NOMO-1 (cell line): ENCODE data around the gene NOL3.

Source experiments
- DNase-seq, 2 experiments: peaks; one replicate each; lab custom pipeline; 2025; ENCODE audit not compliant: unreplicated experiment in 2 of 2; lab: John Stamatoyannopoulos, UW

NOL3 gene

DNA sequence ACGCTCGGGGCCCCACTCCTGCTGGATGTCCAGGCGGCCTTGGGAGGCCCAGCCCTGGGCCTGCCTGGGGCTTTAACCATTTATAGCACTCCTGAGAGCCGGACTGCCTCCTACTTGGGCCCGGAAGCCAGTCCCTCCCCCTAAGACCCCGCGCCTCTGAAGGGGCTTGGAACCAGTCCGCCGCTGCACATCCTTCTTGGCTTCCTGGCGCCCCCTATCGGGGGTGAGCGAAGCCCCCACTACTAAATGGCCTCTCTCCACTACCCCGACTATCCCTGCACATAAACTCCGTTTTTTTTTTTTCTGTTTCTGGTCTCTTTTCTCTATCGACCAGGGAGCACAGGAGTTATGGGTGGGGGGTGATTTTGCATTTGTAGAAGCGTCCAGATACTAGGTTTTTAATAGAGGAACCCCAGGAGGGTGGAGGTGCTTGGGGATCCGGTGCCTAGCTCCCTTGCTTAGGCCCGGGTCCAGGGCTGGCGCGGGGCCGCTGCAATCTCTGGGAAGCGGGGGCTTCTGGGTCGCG lies 633 bp upstream of the NOL3 start:
- DNase-seq = no peak

DNA sequence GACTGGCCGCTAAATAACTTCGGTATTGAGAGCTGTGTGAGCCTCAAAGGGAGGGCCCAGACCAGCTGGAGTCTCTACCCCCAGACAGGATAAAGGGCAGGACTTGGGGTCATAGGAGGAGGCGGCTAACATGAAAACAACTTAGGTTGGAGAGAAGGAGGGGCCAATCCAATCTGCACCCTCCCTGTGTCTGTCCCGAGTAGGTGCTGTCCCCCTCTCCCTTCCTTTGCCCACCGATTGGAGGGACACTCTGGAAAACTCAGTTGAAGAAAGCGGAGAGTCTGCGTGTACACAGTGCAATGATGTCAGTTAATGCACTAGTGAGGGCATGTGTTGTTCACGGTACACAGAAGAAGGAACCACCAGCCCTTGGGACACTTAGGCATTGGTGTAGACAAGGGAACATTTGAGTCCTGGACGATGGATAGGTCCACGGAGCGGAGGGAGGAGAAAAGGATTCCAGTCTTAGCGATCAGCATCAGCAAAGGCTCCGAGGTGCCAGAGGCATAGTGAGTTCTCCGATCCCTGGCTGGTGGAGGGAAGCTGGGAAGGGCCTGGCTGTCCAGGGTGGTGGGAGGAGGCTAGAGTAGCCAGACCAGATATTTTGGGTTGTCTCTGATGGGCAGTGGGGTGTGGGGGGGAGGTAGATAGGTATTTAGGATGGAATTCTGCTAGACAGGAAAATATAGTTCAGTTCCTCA lies 761 bp downstream of the NOL3 start:
- no peak for DNase-seq

DNA sequence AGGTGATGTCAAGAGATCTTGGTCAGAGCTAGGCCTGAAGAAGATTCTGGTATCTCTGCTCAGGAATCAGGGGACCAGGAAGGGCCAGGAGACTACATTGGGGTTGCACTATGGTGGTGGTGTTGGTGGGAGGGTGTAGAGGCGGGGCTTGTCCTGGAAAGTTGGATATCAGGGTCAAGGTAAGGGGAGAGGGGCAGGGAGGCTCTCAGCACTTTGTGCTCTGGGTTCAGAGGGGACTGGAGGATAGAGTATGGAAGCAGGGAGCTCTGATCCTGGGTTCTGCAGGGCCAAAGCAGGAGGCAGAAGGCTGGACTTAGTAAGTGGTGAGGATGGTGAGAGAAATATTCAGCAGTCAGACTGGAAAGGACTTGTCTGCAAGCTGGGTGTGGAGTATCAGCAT lies 3.0 kb downstream of the NOL3 start:
- DNase-seq = no peak

DNA sequence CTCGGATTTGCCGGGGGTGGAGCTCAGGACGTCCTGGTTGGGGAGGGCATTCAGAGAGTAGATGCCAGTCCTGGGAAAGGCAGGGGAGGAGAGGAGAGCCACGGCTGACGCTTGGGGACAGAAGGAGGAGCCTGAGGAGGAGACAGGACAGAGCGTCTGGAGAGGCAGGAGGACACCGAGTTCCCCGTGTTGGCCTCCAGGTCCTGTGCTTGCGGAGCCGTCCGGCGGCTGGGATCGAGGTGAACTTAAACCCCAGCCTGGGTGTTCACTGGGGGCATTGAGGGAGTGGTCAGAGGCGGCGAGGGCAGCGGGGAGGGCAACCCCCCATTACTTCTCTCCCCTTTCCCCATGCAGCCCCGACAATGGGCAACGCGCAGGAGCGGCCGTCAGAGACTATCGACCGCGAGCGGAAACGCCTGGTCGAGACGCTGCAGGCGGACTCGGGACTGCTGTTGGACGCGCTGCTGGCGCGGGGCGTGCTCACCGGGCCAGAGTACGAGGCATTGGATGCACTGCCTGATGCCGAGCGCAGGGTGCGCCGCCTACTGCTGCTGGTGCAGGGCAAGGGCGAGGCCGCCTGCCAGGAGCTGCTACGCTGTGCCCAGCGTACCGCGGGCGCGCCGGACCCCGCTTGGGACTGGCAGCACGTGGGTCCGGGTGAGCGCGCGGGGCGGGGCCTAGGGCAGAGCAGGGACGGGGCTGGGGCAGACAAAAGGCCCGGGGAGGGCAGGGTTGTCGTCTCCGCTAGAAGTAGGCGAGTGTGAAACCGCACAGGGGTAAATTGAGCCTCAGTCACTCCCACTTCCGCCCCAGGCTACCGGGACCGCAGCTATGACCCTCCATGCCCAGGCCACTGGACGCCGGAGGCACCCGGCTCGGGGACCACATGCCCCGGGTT lies 3.7 kb downstream of the NOL3 start:
- peak; percentile 62 to 79 for DNase-seq

DNA sequence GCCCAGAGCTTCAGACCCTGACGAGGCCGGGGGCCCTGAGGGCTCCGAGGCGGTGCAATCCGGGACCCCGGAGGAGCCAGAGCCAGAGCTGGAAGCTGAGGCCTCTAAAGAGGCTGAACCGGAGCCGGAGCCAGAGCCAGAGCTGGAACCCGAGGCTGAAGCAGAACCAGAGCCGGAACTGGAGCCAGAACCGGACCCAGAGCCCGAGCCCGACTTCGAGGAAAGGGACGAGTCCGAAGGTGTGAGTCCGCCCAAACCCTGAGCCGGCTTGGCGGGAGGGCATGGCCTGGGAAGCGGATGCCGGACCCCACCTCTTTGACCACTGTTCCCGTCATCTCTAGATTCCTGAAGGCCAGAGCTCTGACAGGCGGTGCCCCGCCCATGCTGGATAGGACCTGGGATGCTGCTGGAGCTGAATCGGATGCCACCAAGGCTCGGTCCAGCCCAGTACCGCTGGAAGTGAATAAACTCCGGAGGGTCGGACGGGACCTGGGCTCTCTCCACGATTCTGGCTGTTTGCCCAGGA lies 4.4 kb downstream of the NOL3 start:
- no peak for DNase-seq

DNA sequence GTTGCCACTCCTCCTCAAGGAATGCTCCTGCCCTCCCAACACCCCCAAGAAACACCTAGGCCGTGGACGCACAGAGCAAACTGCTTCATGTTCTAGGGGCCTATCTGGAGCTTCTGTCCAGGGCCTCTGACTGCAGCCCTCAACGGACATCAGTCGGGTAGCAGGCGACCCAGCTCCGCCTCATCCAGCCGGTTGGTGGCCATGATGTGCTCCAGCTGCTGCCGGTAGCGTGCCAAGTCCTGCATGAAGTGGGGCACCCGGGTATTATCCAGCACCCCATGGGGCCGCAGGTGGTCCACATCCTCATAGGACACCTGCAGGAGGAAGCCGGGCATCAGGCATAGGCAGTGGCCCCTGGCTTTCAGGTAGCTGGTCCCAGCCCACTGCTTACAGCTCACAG lies 6.3 kb downstream of the NOL3 start:
- no peak for DNase-seq

DNA sequence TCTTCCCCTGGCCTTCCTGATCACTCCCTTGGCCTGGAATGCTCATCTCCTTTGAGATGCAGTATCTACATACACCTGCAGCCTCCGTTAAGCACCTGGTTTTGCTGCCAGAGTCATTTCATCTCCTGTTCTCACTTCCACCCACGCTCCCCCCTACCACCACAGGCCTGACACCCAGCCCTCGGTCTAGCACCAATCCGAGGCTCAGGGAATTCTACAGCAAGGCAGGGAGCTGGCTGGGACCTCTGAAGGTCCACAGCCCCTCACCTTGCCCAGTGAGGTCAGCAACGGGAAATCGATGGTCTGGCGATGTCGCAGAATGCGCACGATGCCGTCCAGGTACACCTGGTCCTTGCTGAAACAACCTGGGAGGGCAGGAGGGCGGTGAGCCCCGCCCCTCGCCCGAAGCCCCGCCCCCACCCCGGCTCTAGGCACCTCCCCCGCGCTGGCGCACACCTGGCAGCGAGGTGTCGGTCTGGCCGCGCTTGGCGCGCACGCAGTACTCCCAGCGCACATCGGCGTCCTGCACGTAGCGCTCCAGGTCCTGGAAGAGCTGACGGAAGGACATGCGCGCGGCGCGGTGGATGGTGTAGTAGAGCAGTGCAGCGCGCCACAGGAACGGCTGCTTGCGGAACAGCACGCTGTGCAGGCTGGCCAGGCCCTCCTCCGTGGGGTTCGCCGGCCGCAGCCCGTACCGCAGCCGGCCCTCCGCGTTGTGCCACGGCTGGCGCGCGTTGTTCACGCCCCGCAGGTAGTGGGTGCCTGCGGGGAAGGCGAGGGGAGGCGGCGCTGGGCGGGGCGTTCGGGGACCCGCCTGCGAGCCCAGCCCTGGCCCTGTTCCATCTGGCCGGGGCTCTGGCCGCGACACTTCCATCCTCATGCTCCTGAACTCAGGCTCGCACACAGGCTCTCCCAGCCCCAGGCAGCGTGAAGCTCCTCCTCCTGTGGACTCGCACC lies 7.7 kb downstream of the NOL3 start:
- no peak for DNase-seq

DNA sequence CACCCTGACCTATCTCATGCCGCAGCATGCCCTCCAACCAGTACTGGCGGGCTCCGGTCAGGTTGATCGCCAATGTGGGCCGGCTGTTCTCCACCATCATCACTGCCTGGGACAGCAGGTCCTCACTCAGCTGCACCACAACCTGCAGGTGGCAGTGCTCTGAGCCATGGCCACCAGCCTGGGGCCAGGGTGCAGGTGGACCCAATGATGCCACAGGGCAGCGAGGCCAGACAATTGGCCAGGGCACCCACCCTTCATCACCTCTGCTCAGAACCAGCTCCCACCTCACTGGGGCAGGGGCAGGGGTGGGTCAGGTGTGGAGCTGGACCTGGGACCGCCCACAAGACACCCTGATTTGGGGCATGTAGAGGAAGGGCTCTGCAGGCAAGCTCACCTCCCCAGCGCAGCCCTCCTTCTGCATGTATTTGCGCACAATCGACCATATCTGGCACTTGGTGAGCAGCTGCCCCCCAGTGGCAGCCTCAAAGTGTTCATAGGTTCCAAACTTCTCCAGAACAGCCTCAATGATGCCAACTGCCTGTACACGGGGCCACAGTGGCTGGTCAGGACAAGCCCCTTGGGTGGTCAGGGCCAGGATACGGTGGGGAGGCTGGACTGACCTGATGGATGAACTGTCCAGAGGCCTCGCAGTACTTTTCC lies 9.2 kb downstream of the NOL3 start:
- no peak for DNase-seq

DNA sequence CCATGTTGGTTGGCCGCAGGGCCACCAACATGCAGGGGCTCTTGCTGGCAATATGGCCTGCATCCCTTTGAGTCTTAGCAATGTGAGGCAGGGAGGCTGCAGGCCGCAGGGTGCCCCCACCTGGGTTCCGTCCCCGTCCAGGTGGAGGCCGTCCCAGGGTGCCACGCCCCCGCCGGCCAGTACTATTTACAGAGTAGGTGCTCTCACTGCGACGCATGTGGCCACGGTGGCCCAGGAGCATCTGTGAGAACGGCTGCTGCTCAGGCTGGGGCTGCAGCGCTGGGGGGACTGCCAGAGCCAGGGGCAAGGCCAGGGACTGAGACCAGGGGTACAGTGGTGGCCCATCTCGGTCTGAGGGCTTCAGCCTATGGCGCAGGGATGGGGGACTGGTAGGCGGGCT lies 9.8 kb downstream of the NOL3 start:
- no peak for DNase-seq

DNA sequence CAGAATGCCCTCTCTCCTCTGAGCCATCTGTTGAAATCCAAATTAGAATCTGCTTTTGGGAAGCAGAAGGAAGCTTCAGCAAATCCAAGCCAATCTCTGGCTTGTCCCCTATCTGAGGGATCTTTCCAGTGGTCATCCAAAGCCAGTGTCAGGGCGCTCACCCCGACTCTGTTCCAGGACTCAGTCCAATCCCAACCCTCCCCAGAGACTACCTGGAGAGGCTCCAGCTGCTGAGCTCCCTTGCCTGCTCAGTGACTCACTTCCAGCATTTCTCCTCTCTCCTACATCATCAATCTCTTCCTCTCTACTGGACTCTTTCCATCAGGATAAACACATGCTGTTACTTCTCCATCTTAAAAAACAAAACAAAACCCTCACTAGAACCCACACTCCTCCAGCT lies 11.0 kb downstream of the NOL3 start:
- no peak for DNase-seq

DNA sequence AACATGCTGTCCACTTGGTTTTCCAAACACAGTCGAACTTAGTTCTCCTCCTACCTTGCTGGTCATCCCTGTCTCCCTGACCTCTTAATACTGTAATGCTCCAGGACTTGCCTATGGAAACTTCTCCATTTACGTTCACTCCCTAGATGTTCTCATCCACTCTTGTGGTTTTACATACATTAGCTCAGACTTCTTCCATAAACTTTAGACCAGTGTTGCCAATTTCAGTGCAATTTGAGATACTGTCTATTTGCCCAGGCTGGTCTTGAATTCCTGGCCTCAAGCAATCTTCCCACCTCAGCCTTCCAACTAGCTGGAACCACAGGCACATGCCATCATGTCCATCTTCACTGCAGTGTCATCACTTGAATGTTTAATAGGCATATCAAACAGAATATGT lies 11.9 kb downstream of the NOL3 start:
- DNase-seq = no peak

DNA sequence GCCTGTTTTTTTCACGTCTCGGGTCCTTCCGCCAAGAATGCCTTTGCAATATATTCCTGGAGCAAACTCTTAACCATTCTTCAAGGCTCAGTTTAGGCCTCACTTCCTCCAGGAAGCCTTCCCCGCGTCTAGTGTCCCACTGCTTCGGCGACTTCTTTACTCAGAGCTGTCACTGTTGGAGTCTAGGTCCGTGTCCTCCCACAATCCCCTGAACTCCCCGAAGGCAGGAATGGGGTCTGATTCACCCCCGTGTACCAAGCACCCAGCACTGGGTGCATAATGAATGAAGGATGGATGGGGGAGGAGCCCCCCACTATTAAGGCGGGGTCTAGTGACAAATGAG lies 12.9 kb downstream of the NOL3 start:
- no peak for DNase-seq

DNA sequence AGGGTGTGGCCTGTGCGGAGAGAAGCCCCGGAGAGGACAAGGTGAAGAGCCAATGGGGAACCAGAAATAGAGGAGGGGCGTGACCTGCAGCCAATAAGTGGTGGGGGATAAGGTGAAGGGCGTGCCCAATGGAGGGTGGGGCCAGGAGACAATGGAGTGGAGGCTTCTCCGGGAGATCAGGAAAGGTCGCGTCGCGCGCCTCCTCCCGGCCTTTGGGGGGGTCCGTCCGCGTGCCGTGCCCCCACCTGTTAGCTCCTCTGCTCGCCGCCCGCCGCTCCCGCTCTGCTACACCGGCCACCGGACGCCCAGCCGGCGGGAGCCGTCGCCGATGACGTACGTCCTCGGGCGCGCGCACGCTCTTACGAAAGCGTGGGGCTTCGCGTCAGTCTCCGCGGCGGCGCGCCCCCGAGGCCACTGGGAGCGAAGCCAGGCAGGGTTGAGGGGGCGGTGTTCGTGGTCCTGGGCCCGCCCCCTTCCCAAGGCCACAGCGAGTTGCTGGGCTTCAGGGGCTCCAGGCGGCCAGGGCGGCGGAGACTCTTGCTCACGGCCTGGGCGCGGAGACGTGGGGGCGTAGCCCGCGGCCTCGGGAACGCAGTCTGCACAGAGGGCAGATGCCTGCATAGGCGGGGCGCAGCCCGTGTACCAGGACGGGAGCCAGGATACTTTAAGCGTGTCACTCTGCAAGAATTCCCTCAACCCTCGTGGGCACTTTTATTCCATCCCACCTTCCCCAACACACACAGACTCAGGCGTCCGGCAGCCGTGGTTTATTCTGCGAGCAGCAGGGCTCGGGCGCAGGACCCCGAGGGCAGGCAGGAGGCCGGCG lies 13.5 kb downstream of the NOL3 start, which contains the start of gene MATCAP1:
Gene MATCAP1 (minus strand): TSS at position 337 of the 826 bp plus-strand sequence. CDS start 3,353 bp downstream, outside the sequence.
- peak; percentile 97 to 99 for DNase-seq

DNA sequence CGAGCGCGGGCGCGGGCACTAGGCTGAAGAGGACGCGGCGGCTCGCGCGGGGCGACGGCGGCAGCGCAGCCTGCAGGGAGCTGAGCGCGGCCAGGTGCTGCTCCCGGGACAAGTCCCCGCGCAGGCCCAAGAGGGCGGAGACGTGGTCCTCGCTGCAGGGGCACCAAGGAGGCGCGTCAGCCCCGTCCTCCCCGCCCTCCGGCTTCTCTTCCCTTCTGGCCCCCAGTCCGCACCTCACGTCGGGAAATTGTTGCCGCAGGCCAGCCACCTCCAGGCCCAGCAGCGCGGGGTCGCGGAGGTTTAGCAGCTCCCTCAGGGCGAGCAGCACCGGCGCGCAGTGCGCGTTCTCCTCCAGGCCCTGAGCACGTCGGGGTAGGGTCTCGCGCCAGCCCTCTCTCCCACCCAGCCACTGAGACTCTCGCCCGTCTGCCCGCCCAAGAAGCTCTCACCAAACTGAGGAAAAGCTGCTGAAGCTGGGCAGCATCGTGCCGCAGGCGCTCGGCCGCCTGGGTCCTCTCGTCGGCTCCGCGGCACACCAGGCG lies 14.2 kb downstream of the NOL3 start:
- no peak for DNase-seq

DNA sequence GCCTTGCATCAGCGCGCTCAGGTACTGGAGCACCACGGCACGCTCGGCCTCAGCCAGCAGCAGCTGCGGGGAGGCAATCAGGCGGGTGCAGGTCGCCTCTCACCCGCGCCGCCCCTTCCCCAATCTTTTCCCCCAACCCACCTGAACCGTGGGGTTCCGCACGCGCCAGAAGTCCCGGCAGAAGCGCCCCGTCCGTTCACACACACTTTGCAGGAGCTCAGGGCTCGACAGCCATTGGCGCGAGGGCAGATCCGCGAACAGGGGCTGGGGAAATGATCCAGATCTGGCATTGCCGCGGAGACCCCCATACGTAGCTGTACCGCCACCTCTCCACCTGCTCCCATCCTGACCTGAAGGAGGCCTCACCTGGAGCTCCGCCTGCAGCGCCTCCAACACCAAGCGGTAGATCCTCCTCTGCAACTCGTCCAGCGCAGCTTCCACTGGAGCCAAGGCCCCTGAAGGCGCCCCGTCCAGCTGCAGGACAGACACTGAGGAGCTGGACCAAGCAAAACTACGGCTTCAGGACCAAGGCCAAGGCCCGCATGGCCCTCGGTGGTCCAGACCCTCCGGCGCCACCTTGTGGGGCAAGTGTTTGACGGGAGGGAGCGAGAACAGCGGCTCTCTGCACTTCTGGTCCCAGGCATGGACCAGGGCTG lies 14.8 kb downstream of the NOL3 start:
- DNase-seq = peak; percentile 78 to 82

DNA sequence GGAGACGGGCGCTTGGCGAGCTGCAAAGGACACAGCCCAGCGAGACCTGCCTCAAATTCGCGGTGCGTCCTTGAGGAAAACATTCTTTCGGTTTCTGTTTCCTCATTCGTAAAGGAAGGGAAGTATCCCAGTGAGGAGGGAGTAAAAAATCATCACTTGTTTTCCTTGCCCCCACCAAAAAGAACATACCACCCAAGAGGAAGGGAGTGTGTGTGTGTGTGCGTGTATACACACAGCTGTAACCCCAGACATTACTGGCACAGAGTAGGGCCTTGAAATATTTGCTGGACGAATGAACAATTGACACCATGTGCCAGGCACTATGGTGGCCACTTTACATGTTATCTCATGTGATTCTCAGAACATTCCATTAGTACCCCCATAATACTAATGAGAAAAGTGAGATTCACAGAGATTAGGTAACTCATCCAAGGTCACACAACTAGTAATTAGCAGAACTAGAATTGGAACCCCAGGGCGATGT lies 15.4 kb downstream of the NOL3 start:
- no peak for DNase-seq

DNA sequence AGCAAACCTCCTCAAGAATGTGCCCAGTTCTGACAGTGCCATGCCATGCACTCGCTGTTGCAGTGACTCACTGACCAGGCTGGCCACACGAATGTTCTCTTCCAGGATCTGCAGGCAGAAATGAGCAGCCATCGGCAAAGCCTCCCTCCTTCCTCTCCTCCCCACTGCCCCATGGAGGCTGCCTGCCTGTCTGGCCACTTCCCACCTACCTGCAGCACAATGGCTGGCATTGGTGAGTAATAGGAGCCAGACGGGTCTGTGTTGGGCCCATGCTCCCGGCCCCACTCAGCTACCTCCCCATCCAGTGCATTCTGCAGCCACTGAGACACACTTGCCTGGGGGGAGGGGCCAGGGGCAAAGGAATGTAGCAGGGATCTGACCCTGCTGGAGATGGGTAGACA lies 16.2 kb downstream of the NOL3 start:
- DNase-seq = no peak

DNA sequence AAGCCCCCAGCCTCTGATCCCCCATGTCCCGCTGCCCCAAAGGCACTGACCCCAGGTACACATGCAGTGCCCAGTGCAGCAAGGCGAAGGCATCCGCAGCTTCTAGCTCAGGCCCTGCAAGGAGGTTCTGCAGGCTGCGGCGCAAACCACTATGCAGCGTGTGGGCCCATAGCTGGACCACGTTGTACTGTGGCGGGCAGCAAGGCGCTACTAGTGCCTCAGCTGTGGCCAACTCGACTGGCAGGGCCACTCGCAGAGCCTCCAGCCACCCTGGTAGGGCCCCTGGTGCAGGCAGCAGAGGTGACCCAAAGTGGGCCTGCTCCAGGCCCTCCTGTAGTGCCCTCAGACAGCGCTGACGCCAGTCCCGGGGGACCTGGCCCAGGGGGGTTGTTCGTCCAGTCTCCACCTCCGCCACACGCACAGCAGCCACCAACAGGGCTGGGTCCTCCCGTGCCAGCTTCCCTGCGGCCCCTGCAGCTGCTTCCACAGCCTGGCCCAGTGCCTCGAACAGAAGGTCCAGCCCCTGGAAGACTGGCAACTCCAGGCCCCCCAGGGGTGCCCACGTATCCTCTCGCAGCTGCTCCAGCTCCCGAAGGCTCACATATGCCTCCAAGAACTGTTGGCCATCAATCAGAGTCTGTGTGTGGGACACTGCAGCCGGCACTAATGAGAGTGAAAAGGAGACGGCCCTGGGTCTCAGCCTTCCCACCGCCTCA lies 17.0 kb downstream of the NOL3 start:
- no peak for DNase-seq
